Stimulated activated CD4-positive, alpha-beta T cell treated with anti-CD3 and anti-CD28 coated beads, TNF-alpha, amount 100 ng/mL, for 1 hour (primary cell): Measurements from ENCODE around the gene BCL2A1.
"Not testable (repeated sequence)": the region's sequence is repeated elsewhere in the genome, so short reads cannot be mapped to it uniquely, and the experiment has no call there.

Source experiments
- DNase-seq, 3 donors: peaks; one replicate each; pipeline ENCODE4 v3.0.0-alpha.2; 2020; ENCODE audit warnings: low read depth in 3 of 3, low spot score in 1 of 3

BCL2A1 gene

GRCh38 chr15:79989682-79990081 lies 18.7 kb upstream of the BCL2A1 start:
- no peak for DNase-seq

- no peak for DNase-seq
Measured at GRCh38 chr15:79989183-79989582, 18.2 kb upstream of the BCL2A1 start.

GRCh38 chr15:79988448-79989117 lies 17.6 kb upstream of the BCL2A1 start:
- DNase-seq: no peak

GRCh38 chr15:79987969-79988368 lies 17.0 kb upstream of the BCL2A1 start:
- DNase-seq: no peak

GRCh38 chr15:79987569-79987955 lies 16.6 kb upstream of the BCL2A1 start:
- DNase-seq: no peak

- no peak for DNase-seq
Measured at GRCh38 chr15:79981831-79982455, 10.9 kb upstream of the BCL2A1 start.

GRCh38 chr15:79978655-79979514 lies 7.9 kb upstream of the BCL2A1 start:
- no peak for DNase-seq

GRCh38 chr15:79978260-79978654 lies 7.3 kb upstream of the BCL2A1 start:
- no peak for DNase-seq

GRCh38 chr15:79977431-79978054 lies 6.5 kb upstream of the BCL2A1 start:
- no peak for DNase-seq

- no peak for DNase-seq
Measured at GRCh38 chr15:79973456-79974195, 2.6 kb upstream of the BCL2A1 start.

- DNase-seq: no peak
Measured at GRCh38 chr15:79972863-79973262, 1.9 kb upstream of the BCL2A1 start.

GRCh38 chr15:79970181-79970580 lies 815 bp downstream of the BCL2A1 start:
- DNase-seq: no peak

GRCh38 chr15:79969146-79969545 lies 1.9 kb downstream of the BCL2A1 start:
- DNase-seq: no peak

GRCh38 chr15:79967298-79968182 lies 3.5 kb downstream of the BCL2A1 start:
- DNase-seq: no peak

- DNase-seq: no peak
Measured at GRCh38 chr15:79966634-79967297, 4.2 kb downstream of the BCL2A1 start.

- DNase-seq: no peak
Measured at GRCh38 chr15:79965846-79966630, 5.0 kb downstream of the BCL2A1 start.

GRCh38 chr15:79964232-79964805 lies 6.7 kb downstream of the BCL2A1 start:
- DNase-seq: no peak

- DNase-seq: not testable (repeated sequence)
Measured at GRCh38 chr15:79962921-79963320, 8.1 kb downstream of the BCL2A1 start.
